ENCODE data around the gene PDZRN3. TPM values are rescaled to one million over a fixed set of nuclear protein-coding genes. Genes with fewer than 3 reads are reported as not detected.

Gene PDZRN3
- total and polyA plus RNA-seq, 7 donors, result 2.5 to 39.3 (median 16.0) TPM

DNA sequence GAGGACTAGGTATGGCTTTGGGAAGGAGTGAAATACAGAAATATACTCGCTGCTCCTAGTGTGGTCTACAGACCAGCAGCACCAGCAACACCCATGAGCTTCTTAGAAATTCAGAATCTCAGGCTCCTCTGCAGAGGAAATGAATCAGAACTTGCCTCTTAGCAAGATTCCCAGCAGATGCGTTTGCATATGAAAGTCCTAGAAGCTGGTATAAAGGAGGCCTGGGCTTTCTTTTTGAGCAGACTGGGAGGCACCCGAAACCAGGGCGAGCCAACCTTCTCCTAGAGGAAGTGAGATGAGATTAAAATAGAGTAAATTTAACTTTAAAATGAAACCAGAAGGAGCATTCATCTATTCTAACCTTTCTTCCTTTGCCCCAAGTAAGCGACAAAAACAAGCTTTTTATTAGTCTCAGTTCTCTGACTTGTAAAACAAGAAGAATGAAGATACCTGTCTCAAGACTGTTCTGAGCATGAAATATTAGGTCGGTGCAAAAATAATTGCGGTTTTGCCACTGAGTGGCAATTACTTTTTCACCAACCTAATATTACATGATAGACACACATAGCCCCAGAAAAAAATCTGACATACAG lies 140.0 kb downstream of the PDZRN3 start:
- Histone ChIP-seq H3K36me3 (ENCODE audit: insufficient read depth in 1 of 2, low read depth in 1 of 2) (no peaks in the 10 kb centered on the region), H3K4me1 (peaks cover 24% of the 10 kb centered on the region), H3K4me3 (no peak overlapping the region), H3K27me3 (ENCODE audit: insufficient read depth in 3 of 3, low read length in 2 of 3) (no peaks in the 10 kb centered on the region), H3K27ac (no peak overlapping the region), H3K9me3 (no peaks in the 10 kb centered on the region)
- intact Hi-C loops (cut with DNase I), result no loop called here
- DNase-seq (no peak), ATAC-seq (no peak)
- WGBS, 3 donors, result 82 to 85% (median 82%) methylated on average over 7 of the region's 7 CpGs
- TF ChIP-seq, protein P1, sequence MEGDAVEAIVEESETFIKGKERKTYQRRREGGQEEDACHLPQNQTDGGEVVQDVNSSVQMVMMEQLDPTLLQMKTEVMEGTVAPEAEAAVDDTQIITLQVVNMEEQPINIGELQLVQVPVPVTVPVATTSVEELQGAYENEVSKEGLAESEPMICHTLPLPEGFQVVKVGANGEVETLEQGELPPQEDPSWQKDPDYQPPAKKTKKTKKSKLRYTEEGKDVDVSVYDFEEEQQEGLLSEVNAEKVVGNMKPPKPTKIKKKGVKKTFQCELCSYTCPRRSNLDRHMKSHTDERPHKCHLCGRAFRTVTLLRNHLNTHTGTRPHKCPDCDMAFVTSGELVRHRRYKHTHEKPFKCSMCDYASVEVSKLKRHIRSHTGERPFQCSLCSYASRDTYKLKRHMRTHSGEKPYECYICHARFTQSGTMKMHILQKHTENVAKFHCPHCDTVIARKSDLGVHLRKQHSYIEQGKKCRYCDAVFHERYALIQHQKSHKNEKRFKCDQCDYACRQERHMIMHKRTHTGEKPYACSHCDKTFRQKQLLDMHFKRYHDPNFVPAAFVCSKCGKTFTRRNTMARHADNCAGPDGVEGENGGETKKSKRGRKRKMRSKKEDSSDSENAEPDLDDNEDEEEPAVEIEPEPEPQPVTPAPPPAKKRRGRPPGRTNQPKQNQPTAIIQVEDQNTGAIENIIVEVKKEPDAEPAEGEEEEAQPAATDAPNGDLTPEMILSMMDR (IDR thresholded peaks at IDR 0.05), result no peak

DNA sequence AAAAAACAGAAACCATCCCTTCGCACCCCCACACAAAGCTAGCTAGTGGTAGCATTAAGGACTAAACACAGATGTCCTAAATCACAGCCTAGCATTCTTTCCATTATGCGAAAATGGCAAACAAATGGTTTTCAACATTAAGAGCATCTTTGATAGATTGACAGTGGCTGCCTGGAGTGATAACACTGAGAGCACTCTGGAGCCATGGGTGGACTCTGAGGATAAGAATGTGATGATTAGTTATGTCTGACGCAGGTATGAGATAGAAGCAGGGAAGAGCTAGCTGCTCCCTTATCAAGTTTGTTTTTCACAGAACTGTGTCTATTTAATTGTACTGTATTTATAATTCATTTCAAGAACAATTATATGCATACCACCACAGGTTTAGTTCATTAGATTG lies 142.9 kb downstream of the PDZRN3 start:
- H3K27ac ChIP-seq, result no peak overlapping the region
- DNase-seq (no peak), ATAC-seq (no peak)
- H3K9me3 ChIP-seq, result no peaks in the 10 kb centered on the region
- H3K27me3 ChIP-seq (ENCODE audit: insufficient read depth in 3 of 3, low read length in 2 of 3), result no peaks in the 10 kb centered on the region
- WGBS, 3 donors, result 96 to 99% (median 97%) methylated on average over 3 of the region's 3 CpGs
- H3K36me3 ChIP-seq (ENCODE audit: insufficient read depth in 1 of 2, low read depth in 1 of 2), result no peaks in the 10 kb centered on the region
- intact Hi-C loops (cut with DNase I), result no loop called here
- peaks cover 18% of the 10 kb centered on the region for H3K4me1 ChIP-seq
- no peak overlapping the region for H3K4me3 ChIP-seq
- TF ChIP-seq, protein P1 (IDR thresholded peaks at IDR 0.05), result no peak

DNA sequence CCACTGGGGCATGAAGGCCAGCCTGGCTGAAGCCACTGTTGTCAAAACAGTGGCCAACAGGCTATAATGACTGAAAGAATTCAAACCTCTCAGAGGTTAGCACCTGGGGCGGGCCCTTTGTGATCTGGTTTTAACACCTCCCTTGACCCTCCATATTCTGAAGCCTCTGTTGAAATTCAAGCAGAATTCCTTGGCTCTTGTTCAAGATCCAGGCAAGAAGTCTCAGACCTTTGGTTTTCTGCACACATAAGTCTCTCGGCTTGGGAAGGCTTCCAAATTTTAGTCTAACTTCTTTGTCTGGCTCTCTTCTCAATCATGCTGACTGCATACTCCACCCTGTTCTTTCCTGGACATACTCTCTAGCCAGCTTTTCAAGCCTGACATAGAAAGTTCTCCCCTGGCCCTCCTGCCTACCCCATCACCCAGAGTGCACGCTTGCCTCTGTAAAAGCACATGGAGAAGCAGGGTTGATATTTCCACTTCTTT lies 144.5 kb downstream of the PDZRN3 start:
- WGBS, 3 donors, result 55 to 77% (median 55%) methylated on average over 3 of the region's 3 CpGs
- Histone ChIP-seq H3K36me3 (ENCODE audit: insufficient read depth in 1 of 2, low read depth in 1 of 2) (no peaks in the 10 kb centered on the region), H3K9me3 (no peaks in the 10 kb centered on the region), H3K27ac (no peak overlapping the region), H3K27me3 (ENCODE audit: insufficient read depth in 3 of 3, low read length in 2 of 3) (no peaks in the 10 kb centered on the region), H3K4me1 (peaks cover 9% of the 10 kb centered on the region), H3K4me3 (no peak overlapping the region)
- peak in 2 of 4 donors; percentile 37 to 54 for ATAC-seq
- TF ChIP-seq, protein P1 (IDR thresholded peaks at IDR 0.05), result no peak
- DNase-seq, result no peak
- intact Hi-C loops (cut with DNase I), result no loop called here

DNA sequence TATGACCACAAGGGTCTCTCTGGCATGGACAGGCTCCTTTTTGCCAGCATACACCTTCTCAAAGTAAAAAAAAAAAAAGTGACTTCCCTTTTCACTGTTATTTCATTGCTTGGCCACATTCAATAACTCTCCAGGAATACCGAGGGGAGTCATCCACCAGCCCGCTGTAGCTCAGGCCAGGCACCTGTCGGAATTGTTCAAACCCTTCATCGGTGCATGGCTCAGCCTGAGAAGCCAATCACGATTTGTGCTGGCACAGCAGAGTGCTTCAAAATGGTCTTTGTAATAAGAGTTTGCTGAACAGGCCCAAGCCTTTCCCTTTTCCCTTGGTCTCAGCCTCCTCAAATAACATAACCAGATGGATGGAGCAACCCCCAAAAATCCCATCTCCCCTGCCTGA lies 145.4 kb downstream of the PDZRN3 start:
- H3K4me3 ChIP-seq, result no peak overlapping the region
- intact Hi-C loops (cut with DNase I), result no loop called here
- 30 to 44% (median 37%) methylated on average over 5 of the region's 5 CpGs for WGBS, 3 donors
- H3K27ac ChIP-seq, result no peak overlapping the region
- no peaks in the 10 kb centered on the region for H3K9me3 ChIP-seq
- DNase-seq, result no peak
- no peaks in the 10 kb centered on the region for H3K27me3 ChIP-seq (ENCODE audit: insufficient read depth in 3 of 3, low read length in 2 of 3)
- peak in 3 of 4 donors; percentile 40 to 56 (median 47) for ATAC-seq
- peaks cover 13% of the 10 kb centered on the region for H3K4me1 ChIP-seq
- TF ChIP-seq, protein P1 (IDR thresholded peaks at IDR 0.05), result no peak
- no peaks in the 10 kb centered on the region for H3K36me3 ChIP-seq (ENCODE audit: insufficient read depth in 1 of 2, low read depth in 1 of 2)

DNA sequence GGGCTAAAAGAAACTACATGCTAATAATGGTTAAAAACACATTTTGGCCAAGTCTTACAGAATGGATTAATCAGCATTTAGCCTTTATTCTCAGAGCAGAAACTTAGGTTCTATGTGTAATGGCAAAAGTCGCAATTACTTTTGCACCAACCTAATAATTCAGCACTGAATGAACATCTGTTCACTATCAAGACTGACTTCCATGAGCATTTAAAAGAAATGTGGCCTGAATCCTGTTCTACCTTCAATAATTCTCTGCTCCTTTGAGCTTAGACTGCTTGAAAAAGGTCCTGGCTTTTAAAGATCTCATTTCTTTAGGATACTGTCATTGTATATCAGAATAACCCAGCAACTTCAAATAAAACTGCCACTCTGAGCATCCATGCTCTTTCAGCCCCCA lies 145.9 kb downstream of the PDZRN3 start:
- TF ChIP-seq, protein P1 (IDR thresholded peaks at IDR 0.05), result no peak
- intact Hi-C loops (cut with DNase I), result no loop called here
- no peaks in the 10 kb centered on the region for H3K27me3 ChIP-seq (ENCODE audit: insufficient read depth in 3 of 3, low read length in 2 of 3)
- H3K27ac ChIP-seq, result no peak overlapping the region
- ATAC-seq (no peak), DNase-seq (no peak)
- peaks cover 17% of the 10 kb centered on the region for H3K4me1 ChIP-seq
- H3K9me3 ChIP-seq, result no peaks in the 10 kb centered on the region
- WGBS, 3 donors, result 78 to 83% (median 79%) methylated on average over 1 of the region's 1 CpG
- H3K4me3 ChIP-seq, result no peak overlapping the region
- H3K36me3 ChIP-seq (ENCODE audit: insufficient read depth in 1 of 2, low read depth in 1 of 2), result no peaks in the 10 kb centered on the region

Data from psoas muscle (tissue), 8 donors.